Right lobe of liver (tissue), 4 donors: ENCODE data around the gene NMRK2.

Source experiments
- POLR2A ChIP-seq: fragments of 450-650 bp; IDR thresholded peaks from one replicate; pipeline ENCODE4 v1.6.1; 2017; ENCODE audit warnings: antibody characterized with exemption, mild to moderate bottlenecking
- TF ChIP-seq, protein P1 (sequence below), 4 donors: fragments of 200-600 bp in 3 of 4; fragments of 450-650 bp in 1 of 4; IDR thresholded peaks; one replicate each; pipeline versions ENCODE4 v1.5.1 to v1.8.0; 2016 to 2022; ENCODE audit warnings: antibody characterized with exemption in 4 of 4, mild to moderate bottlenecking in 2 of 4
- donor health status: DM: no; HTN: no; CAD: no.
- donor health status: DM: no; HTN: no; CAD: no.
- donor health status: DM: no; HTN: yes; CAD: no.

DNA sequence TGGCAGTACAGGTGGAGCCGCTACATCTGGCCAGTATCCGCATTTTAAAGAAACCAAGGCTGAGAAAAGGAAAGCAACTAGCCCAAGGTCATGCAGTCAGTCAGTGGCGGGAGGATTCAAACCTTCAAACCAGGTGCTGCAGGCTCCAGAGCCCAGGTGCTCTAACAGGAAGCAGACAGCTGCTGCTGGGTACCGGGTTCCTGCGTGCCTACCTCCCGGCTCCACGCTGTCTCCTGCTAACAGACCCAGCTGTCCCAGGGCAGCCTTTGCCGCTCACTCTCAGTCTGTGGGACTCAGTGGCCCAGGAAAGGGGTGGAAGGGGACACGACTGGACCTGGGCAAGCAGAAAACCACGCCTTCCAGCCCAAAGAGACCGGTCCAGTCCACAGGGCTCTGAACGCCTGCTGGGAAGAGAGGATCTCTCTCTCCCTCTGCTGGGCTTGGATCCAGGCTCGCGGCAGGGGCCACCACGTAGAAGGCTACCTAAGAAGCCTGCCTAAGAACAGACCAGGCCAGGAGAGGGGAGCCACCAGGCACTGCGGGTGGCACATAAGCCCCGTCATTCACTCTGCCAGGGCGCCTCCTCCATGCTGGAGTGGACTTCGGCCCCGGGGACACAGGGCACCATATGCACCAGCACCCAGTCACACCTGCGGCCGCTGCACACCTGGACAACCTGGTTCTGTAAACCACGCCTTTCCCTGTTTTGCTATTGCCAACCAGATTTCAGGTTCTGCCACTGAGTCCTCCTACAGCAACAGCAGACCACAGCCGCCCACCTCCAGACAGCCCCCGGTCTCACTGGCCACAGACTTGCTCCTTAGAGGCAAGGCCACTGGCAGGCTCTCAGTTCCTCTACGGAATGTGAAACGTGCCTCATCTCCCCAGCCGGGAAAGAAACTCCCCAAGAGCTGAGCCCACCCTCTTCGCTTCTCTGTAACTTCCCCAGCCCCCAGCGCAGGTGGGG is 33.5 kb downstream of the NMRK2 start:
- TF ChIP-seq, protein P1, sequence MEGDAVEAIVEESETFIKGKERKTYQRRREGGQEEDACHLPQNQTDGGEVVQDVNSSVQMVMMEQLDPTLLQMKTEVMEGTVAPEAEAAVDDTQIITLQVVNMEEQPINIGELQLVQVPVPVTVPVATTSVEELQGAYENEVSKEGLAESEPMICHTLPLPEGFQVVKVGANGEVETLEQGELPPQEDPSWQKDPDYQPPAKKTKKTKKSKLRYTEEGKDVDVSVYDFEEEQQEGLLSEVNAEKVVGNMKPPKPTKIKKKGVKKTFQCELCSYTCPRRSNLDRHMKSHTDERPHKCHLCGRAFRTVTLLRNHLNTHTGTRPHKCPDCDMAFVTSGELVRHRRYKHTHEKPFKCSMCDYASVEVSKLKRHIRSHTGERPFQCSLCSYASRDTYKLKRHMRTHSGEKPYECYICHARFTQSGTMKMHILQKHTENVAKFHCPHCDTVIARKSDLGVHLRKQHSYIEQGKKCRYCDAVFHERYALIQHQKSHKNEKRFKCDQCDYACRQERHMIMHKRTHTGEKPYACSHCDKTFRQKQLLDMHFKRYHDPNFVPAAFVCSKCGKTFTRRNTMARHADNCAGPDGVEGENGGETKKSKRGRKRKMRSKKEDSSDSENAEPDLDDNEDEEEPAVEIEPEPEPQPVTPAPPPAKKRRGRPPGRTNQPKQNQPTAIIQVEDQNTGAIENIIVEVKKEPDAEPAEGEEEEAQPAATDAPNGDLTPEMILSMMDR (IDR thresholded peaks at IDR 0.05): no peak
- no peak for TF ChIP-seq POLR2A
